HepG2 (cell line): Measurements from ENCODE around the gene CYB5R3. TPM values are rescaled to one million over a fixed set of nuclear protein-coding genes. Genes with fewer than 3 reads are reported as not detected.
A peak's percentile ranks its signal among the peaks of the same experiment; 100 is the strongest.

ENCODE experiments used
- CCAR2 ChIP-seq: fragments of 200-400 bp; formaldehyde crosslinking; optimal IDR thresholded peaks from 2 replicates; pipeline ENCODE3; 2018; ENCODE audit warnings: low read depth, mild to moderate bottlenecking, low read length, moderate library complexity
- CREBL2 ChIP-seq: sonication (generic); formaldehyde crosslinking; IDR thresholded peaks from 2 replicates; pipeline ENCODE4 v1.8.1; 2023; ENCODE audit warnings: missing genetic modification reagents, mild to moderate bottlenecking, borderline replicate concordance
- FOXA1 ChIP-seq, 2 experiments: fragments of 450-650 bp in 1 of 2; sonication (generic) in 1 of 2; formaldehyde crosslinking in 1 of 2; IDR thresholded peaks; 2 replicates each; pipeline versions ENCODE4 v1.4.0 to v1.6.1; 2016 to 2020; ENCODE audit warnings: missing genetic modification reagents in 1 of 2
- FOXP4 ChIP-seq: sonication (generic); formaldehyde crosslinking; IDR thresholded peaks from 2 replicates; pipeline ENCODE4 v1.4.0; 2020; ENCODE audit warnings: missing genetic modification reagents
- GFI1 ChIP-seq: sonication (generic); formaldehyde crosslinking; IDR thresholded peaks from 2 replicates; pipeline ENCODE4 v1.5.0; 2020; ENCODE audit warnings: missing genetic modification reagents, mild to moderate bottlenecking, borderline replicate concordance
- HCFC1 ChIP-seq: fragments of 150-350 bp; IDR thresholded peaks from 2 replicates; pipeline ENCODE4 v1.6.1; 2014; ENCODE audit warnings: low read depth, low read length
- HINFP ChIP-seq: sonication (generic); formaldehyde crosslinking; IDR thresholded peaks from 2 replicates; pipeline ENCODE4 v1.4.0; 2020; ENCODE audit warnings: low read depth, mild to moderate bottlenecking, missing genetic modification reagents
- HOXA7 ChIP-seq: sonication (generic); formaldehyde crosslinking; IDR thresholded peaks from 2 replicates; pipeline ENCODE4 v1.8.1; 2022; ENCODE audit warnings: mild to moderate bottlenecking, missing genetic modification reagents, moderate library complexity
- KLF15 ChIP-seq: sonication (generic); formaldehyde crosslinking; IDR thresholded peaks from 2 replicates; pipeline ENCODE4 v1.8.1; 2023; ENCODE audit warnings: borderline replicate concordance, mild to moderate bottlenecking, inconsistent platforms, missing genetic modification reagents, mixed read lengths
- MAFK ChIP-seq, 2 experiments: IDR thresholded peaks in 1 of 2; conservative IDR thresholded peaks in 1 of 2; 2 replicates each; pipeline ENCODE4 v1.6.1; 2011; ENCODE audit warnings: improper control_type of control experiment in 2 of 2, low read length in 2 of 2
- MTA3 ChIP-seq: sonication (generic); formaldehyde crosslinking; IDR thresholded peaks from 2 replicates; pipeline ENCODE4 v1.4.0; 2020; ENCODE audit warnings: missing genetic modification reagents
- NR2F2 ChIP-seq: IDR thresholded peaks from 2 replicates; pipeline ENCODE4 v1.6.1; 2012; ENCODE audit warnings: low read depth, inconsistent platforms, borderline replicate concordance
- PAX8 ChIP-seq: sonication (generic); formaldehyde crosslinking; IDR thresholded peaks from 2 replicates; pipeline ENCODE4 v1.8.0; 2022; ENCODE audit warnings: mild to moderate bottlenecking, missing genetic modification reagents, borderline replicate concordance
- PCBP2 ChIP-seq: fragments of 200-400 bp; formaldehyde crosslinking; optimal IDR thresholded peaks from 2 replicates; pipeline ENCODE3; 2018; ENCODE audit warnings: low read length, low read depth; ENCODE audit not compliant: poor library complexity, severe bottlenecking
- SATB2 ChIP-seq: sonication (generic); formaldehyde crosslinking; IDR thresholded peaks from 2 replicates; pipeline ENCODE4 v1.5.0; 2020; ENCODE audit warnings: missing genetic modification reagents
- SMAD1 ChIP-seq: sonication (generic); formaldehyde crosslinking; IDR thresholded peaks from 2 replicates; pipeline ENCODE4 v1.4.0; 2020; ENCODE audit warnings: missing genetic modification reagents, low read depth, mild to moderate bottlenecking, borderline replicate concordance
- SMARCC2 ChIP-seq: fragments of 450-650 bp; IDR thresholded peaks from 2 replicates; pipeline ENCODE4 v1.6.1; 2017; ENCODE audit warnings: antibody characterized with exemption, mild to moderate bottlenecking
- SMYD3 ChIP-seq: sonication (generic); formaldehyde crosslinking; IDR thresholded peaks from 2 replicates; pipeline ENCODE4 v1.8.1; 2023; ENCODE audit warnings: mild to moderate bottlenecking, missing genetic modification reagents
- TP53 ChIP-seq: sonication (generic); formaldehyde crosslinking; conservative IDR thresholded peaks from 2 replicates; pipeline ENCODE4 v1.4.0; 2020; ENCODE audit warnings: missing genetic modification reagents
- TRAFD1 ChIP-seq: sonication (generic); formaldehyde crosslinking; IDR thresholded peaks from 2 replicates; pipeline ENCODE4 v1.5.1; 2020; ENCODE audit warnings: missing genetic modification reagents, mild to moderate bottlenecking, borderline replicate concordance
- U2AF1 ChIP-seq: fragments of 200-400 bp; formaldehyde crosslinking; optimal IDR thresholded peaks from 2 replicates; pipeline ENCODE3; 2017; ENCODE audit warnings: mild to moderate bottlenecking, low read depth, low read length
- ZBTB7A ChIP-seq: sonication (generic); formaldehyde crosslinking; IDR thresholded peaks from 2 replicates; pipeline ENCODE4 v1.8.0; 2022; ENCODE audit warnings: mild to moderate bottlenecking, missing genetic modification reagents
- ZNF282 ChIP-seq: fragments of 450-650 bp; IDR thresholded peaks from 2 replicates; pipeline ENCODE4 v1.6.1; 2018; ENCODE audit not compliant: partially characterized antibody
- ZNF569 ChIP-seq: sonication (generic); formaldehyde crosslinking; IDR thresholded peaks from 2 replicates; pipeline ENCODE4 v1.5.0; 2020; ENCODE audit warnings: mild to moderate bottlenecking, missing genetic modification reagents, moderate library complexity, borderline replicate concordance
- polyA plus RNA-seq, 8 experiments: library from polyadenylated mRNA; depleted of rRNA in 3 of 8; stranded (reverse) in 7 of 8; unstranded in 1 of 8; fragments of >200 nt; fragmentation: Illumina TruSeq in 4 of 8; extraction: Trizol in 4 of 8; gene quantifications; 2 replicates each; pipeline versions ENCODE4 v1.2.1 to v1.2.3, GENCODE V29; 2011 to 2016; ENCODE audit warnings: low read depth in 4 of 8, missing spikeins in 1 of 8, mixed read lengths in 1 of 8; ENCODE audit not compliant: insufficient read depth in 1 of 8
- total RNA-seq, 5 experiments: library from RNA; depleted of rRNA; stranded (reverse); fragments of >200 nt; fragmentation: Illumina TruSeq; extraction: Trizol; gene quantifications; 2 replicates each; pipeline ENCODE4 v1.2.3, GENCODE V29; 2016; ENCODE audit warnings: low read depth in 1 of 5

Gene CYB5R3
- total and polyA plus RNA-seq, 2 of the 13 experiments (the other 11 are each of a cell fraction or from before 2014, with no cell fraction given): 32.4 to 305 TPM

GRCh38 chr22:42648368-42649245 lies 585 bp downstream of the CYB5R3 start (continued):
- no peak for TF ChIP-seq U2AF1
- no peak for TF ChIP-seq CREBL2
- no peak; the same call in 1 of the 2 replicates for TF ChIP-seq HCFC1
- no peak for TF ChIP-seq MTA3 (CRISPR knock-in tag)
- TF ChIP-seq SMYD3: no peak
- no peak for TF ChIP-seq ZNF282
- TF ChIP-seq MAFK (conservative IDR thresholded peaks at IDR 0.05 in 1 of 2, IDR thresholded peaks at IDR 0.05 in 1 of 2; ENCODE audit: low read length in 2 of 2): no peak
- TF ChIP-seq HOXA7 (CRISPR knock-in tag): no peak
- TF ChIP-seq HINFP (CRISPR knock-in tag): no peak
- TF ChIP-seq ZBTB7A: peak; percentile 72
- no peak for TF ChIP-seq PAX8
- no peak; the same call in 1 of the 2 replicates for TF ChIP-seq NR2F2
- no peak for TF ChIP-seq TP53 (CRISPR knock-in tag)
- 0 out of 2 replicates have a peak, but pooled peaks have one; percentile 3 for TF ChIP-seq KLF15 (CRISPR knock-in tag)
- no peak for TF ChIP-seq PCBP2
- peak; percentile 74 for TF ChIP-seq FOXP4 (CRISPR knock-in tag)
- no peak for TF ChIP-seq FOXA1 (IDR thresholded peaks at IDR 0.05)
- TF ChIP-seq FOXA1 (CRISPR knock-in tag; IDR thresholded peaks at IDR 0.05): peak; percentile 58
- peak; percentile 45; the same call in 1 of the 2 replicates for TF ChIP-seq SMAD1 (CRISPR knock-in tag)
- no peak for TF ChIP-seq SATB2 (CRISPR knock-in tag)
- TF ChIP-seq TRAFD1 (CRISPR knock-in tag): no peak
- TF ChIP-seq SMARCC2: no peak
- TF ChIP-seq ZNF569: 0 out of 2 replicates have a peak, but pooled peaks have one; percentile 11
- 0 out of 2 replicates have a peak, but pooled peaks have one; percentile 44 for TF ChIP-seq GFI1
- TF ChIP-seq CCAR2: no peak
